ENCODE results near the gene IL15. TPM values are rescaled to one million over a fixed set of nuclear protein-coding genes. Genes with fewer than 3 reads are reported as not detected.

IL15 gene
- total and polyA plus RNA-seq, 4 donors: 0.93 to 2.0 (median 1.5) TPM

GRCh38 chr4:141713185-141713584 lies 76.8 kb downstream of the IL15 start:
- no peaks in the 10 kb centered on the region for H3K27me3 ChIP-seq (ENCODE audit: control insufficient read depth in 4 of 4, insufficient read depth in 4 of 4, low read length in 3 of 4)
- no peak overlapping the region for H3K4me3 ChIP-seq (ENCODE audit: low read depth in 1 of 3, low read length in 3 of 3)
- no peak overlapping the region for H3K9ac ChIP-seq (ENCODE audit: low read depth in 1 of 2, low read length in 2 of 2)
- 93% methylated on average over 4 of the region's 4 CpGs for WGBS
- H3K27ac ChIP-seq (ENCODE audit: low read depth in 1 of 2, low read length in 2 of 2): no peak overlapping the region
- no peaks in the 10 kb centered on the region for H3K4me1 ChIP-seq (ENCODE audit: control insufficient read depth in 4 of 4, insufficient read depth in 4 of 4, low read length in 3 of 4)
- peaks cover 0 to 5% (median 1%) of the 10 kb centered on the region in 4 donors for H3K9me3 ChIP-seq (ENCODE audit: control insufficient read depth in 4 of 4, low read length in 3 of 4)
- DNase-seq (ENCODE audit: low spot score): no peak
- TF ChIP-seq REST (IDR thresholded peaks at IDR 0.05): no peak
- H3K36me3 ChIP-seq (ENCODE audit: control insufficient read depth in 4 of 4, insufficient read depth in 3 of 4, low read depth in 1 of 4, low read length in 3 of 4): no peaks in the 10 kb centered on the region

GRCh38 chr4:141713771-141714445 lies 77.5 kb downstream of the IL15 start:
- no peak for DNase-seq (ENCODE audit: low spot score)

More at GRCh38 chr4:141713771-141714445, 77.5 kb downstream of the IL15 start:
- 90% methylated on average over 3 of the region's 3 CpGs for WGBS
- H3K9ac ChIP-seq (ENCODE audit: low read depth in 1 of 2, low read length in 2 of 2): no peak overlapping the region
- no peak overlapping the region for H3K4me3 ChIP-seq (ENCODE audit: low read depth in 1 of 3, low read length in 3 of 3)
- H3K36me3 ChIP-seq (ENCODE audit: control insufficient read depth in 4 of 4, insufficient read depth in 3 of 4, low read depth in 1 of 4, low read length in 3 of 4): no peaks in the 10 kb centered on the region
- TF ChIP-seq FOXA2 (IDR thresholded peaks at IDR 0.05): no peak
- TF ChIP-seq HNF4G (IDR thresholded peaks at IDR 0.05): no peak
- no peak for TF ChIP-seq GABPA (IDR thresholded peaks at IDR 0.05 in 1 of 2, conservative IDR thresholded peaks at IDR 0.05 in 1 of 2)
- no peak for TF ChIP-seq HNF4A (conservative IDR thresholded peaks at IDR 0.05)
- no peak for TF ChIP-seq MAX (IDR thresholded peaks at IDR 0.05)
- no peak for TF ChIP-seq NR2F2 (IDR thresholded peaks at IDR 0.05)
- TF ChIP-seq ZBTB33 (IDR thresholded peaks at IDR 0.05): no peak
- no peak for TF ChIP-seq REST (IDR thresholded peaks at IDR 0.05)
- no peak for TF ChIP-seq SP1 (IDR thresholded peaks at IDR 0.05)
- no peak for TF ChIP-seq YY1 (IDR thresholded peaks at IDR 0.05)
- TF ChIP-seq CTCF (IDR thresholded peaks at IDR 0.05; ENCODE audit: low read depth, low read length, missing input control): no peak
- no peak for TF ChIP-seq TAF1 (conservative IDR thresholded peaks at IDR 0.05)
- no peak for TF ChIP-seq FOXA1 (IDR thresholded peaks at IDR 0.05)
- TF ChIP-seq EGR1 (IDR thresholded peaks at IDR 0.05; ENCODE audit: low read depth in 2 of 2): no peak
- no peak overlapping the region for H3K27ac ChIP-seq (ENCODE audit: low read depth in 1 of 2, low read length in 2 of 2)
- H3K4me1 ChIP-seq (ENCODE audit: control insufficient read depth in 4 of 4, insufficient read depth in 4 of 4, low read length in 3 of 4): no peaks in the 10 kb centered on the region
- H3K27me3 ChIP-seq (ENCODE audit: control insufficient read depth in 4 of 4, insufficient read depth in 4 of 4, low read length in 3 of 4): no peaks in the 10 kb centered on the region
- peaks cover 0 to 5% (median 1%) of the 10 kb centered on the region in 4 donors for H3K9me3 ChIP-seq (ENCODE audit: control insufficient read depth in 4 of 4, low read length in 3 of 4)
